OCI-LY7 (cell line): ENCODE measurements around the gene DQX1. TPM values are rescaled to one million over a fixed set of nuclear protein-coding genes. Genes with fewer than 3 reads are reported as not detected.
A peak's percentile ranks its signal among the peaks of the same experiment; 100 is the strongest.

Source experiments
- BruUV-seq: library from RNA; stranded (reverse); fragments of 400-500 nt; replicated peaks from 2 replicates; lab custom pipeline; 2021; lab: Mats Ljungman, UMichigan
- CTCF ChIA-PET: fragments of 300-600 bp; sonication (Branson Sonifier 250); formaldehyde crosslinking; loops from one replicate; lab custom pipeline; 2022; ENCODE audit warnings: antibody characterized with exemption; ENCODE audit not compliant: unreplicated experiment; lab: Charles Lee
- POLR2A ChIA-PET: fragments of 300-600 bp; sonication (Branson Sonifier 250); formaldehyde crosslinking; loops from one replicate; lab custom pipeline; 2022; ENCODE audit warnings: antibody characterized with exemption; lab: Charles Lee
- DNase-seq: peaks from one replicate; pipeline ENCODE4 v3.0.0-alpha.2; 2015; ENCODE audit warnings: low spot score
- H2AFZ ChIP-seq: fragments of 200-600 bp; sonication (generic), shearing (Covaris generic); 2 replicates; pipeline ENCODE4 v1.6.1; 2014; ENCODE audit warnings: mild to moderate bottlenecking, antibody characterized with exemption, low read length, moderate library complexity
- H3K27ac ChIP-seq: fragments of 200-600 bp; sonication (generic); 2 replicates; pipeline ENCODE4 v1.5.1; 2014; ENCODE audit warnings: mixed run types, low read depth, mild to moderate bottlenecking, moderate library complexity, low read length, inconsistent platforms; ENCODE audit not compliant: poor library complexity, severe bottlenecking
- H3K36me3 ChIP-seq: fragments of 200-600 bp; sonication (generic); 2 replicates; pipeline ENCODE4 v1.6.1; 2014; ENCODE audit warnings: mild to moderate bottlenecking, antibody characterized with exemption, low read length, moderate library complexity, mixed read lengths; ENCODE audit not compliant: insufficient read depth
- H3K4me1 ChIP-seq: fragments of 200-600 bp; sonication (generic); 2 replicates; pipeline ENCODE4 v1.5.1; 2014; ENCODE audit warnings: mild to moderate bottlenecking, low read length; ENCODE audit not compliant: insufficient read depth, poor library complexity, severe bottlenecking
- H3K4me2 ChIP-seq: fragments of 200-600 bp; sonication (generic); 2 replicates; pipeline ENCODE4 v1.6.1; 2014; ENCODE audit warnings: mild to moderate bottlenecking, low read length
- H3K4me3 ChIP-seq: fragments of 200-600 bp; sonication (generic); 2 replicates; pipeline ENCODE4 v1.5.1; 2014; ENCODE audit warnings: mild to moderate bottlenecking, low read depth, low read length; ENCODE audit not compliant: poor library complexity, severe bottlenecking
- H3K79me2 ChIP-seq: fragments of 200-600 bp; sonication (generic); 2 replicates; pipeline ENCODE4 v1.6.1; 2016; ENCODE audit warnings: low read depth, mild to moderate bottlenecking, low read length, moderate library complexity, mixed read lengths; ENCODE audit not compliant: insufficient read depth
- H3K9me2 ChIP-seq: fragments of 200-600 bp; sonication (generic); 2 replicates; pipeline ENCODE4 v1.6.1; 2016; ENCODE audit warnings: mild to moderate bottlenecking, low read length, mixed read lengths; ENCODE audit not compliant: insufficient read depth
- H3K9me3 ChIP-seq: fragments of 200-600 bp; sonication (generic); 2 replicates; pipeline ENCODE4 v1.6.1; 2014; ENCODE audit warnings: mild to moderate bottlenecking, mixed run types, low read length, mixed read lengths
- H4K20me1 ChIP-seq: fragments of 200-600 bp; sonication (generic); 2 replicates; pipeline ENCODE4 v1.6.1; 2014; ENCODE audit warnings: mild to moderate bottlenecking, antibody characterized with exemption, low read length, moderate library complexity, mixed read lengths; ENCODE audit not compliant: insufficient read depth
- CTCF ChIP-seq: fragments of 200-600 bp; sonication (generic); conservative IDR thresholded peaks from 2 replicates; pipeline ENCODE4 v1.5.1; 2014; ENCODE audit warnings: mild to moderate bottlenecking, antibody characterized with exemption, low read length, moderate library complexity, mixed read lengths
- EZH2phosphoT487 ChIP-seq: fragments of 200-600 bp; sonication (generic); IDR thresholded peaks from 2 replicates; pipeline ENCODE4 v1.6.1; 2018; ENCODE audit warnings: low read depth, borderline replicate concordance, mild to moderate bottlenecking, mixed run types, antibody characterized with exemption, low read length, moderate library complexity, mixed read lengths
- intact Hi-C: fragments of 100-400 bp; cut with micrococcal nuclease; formaldehyde crosslinking; loops from one replicate; pipeline ENCODE4 v1.10.0; 2022; ENCODE audit not compliant: unreplicated experiment
- total RNA-seq, 2 experiments: library from RNA; depleted of rRNA in 1 of 2; stranded (reverse); fragments of >200 nt in 1 of 2; shearing (Covaris generic) in 1 of 2; gene quantifications; 2 replicates each; pipeline ENCODE4 v1.2.3, GENCODE V29; 2014 to 2022

Gene DQX1
- total RNA-seq, 2 experiments from 2014 or later, result 0.32 to 0.76 TPM

GRCh38 chr2:74530239-74531187 is 4.5 kb upstream of the DQX1 start:
- CTCF ChIA-PET, result interaction anchor here (0.6 to 3.6 kb wide), 5 partner anchors 24 to 60 kb away, joined by 3 to 18 read pairs (median 4); partner anchors contain the start of genes CCDC142 and TTC31
- Histone ChIP-seq H4K20me1 (peaks cover 5% of the 10 kb centered on the region; the same call in 1 of the 2 replicates), H3K4me2 (peak overlapping the region; percentile 85), H3K9me2 (no peaks in the 10 kb centered on the region), H3K79me2 (peaks cover 37% of the 10 kb centered on the region), H3K9me3 (no peaks in the 10 kb centered on the region), H3K4me1 (peaks cover 33% of the 10 kb centered on the region), H3K36me3 (peaks cover 64% of the 10 kb centered on the region), H3K4me3 (peak overlapping the region; percentile 98), H2AFZ (peak overlapping the region; percentile 77), H3K27ac (peak overlapping the region; percentile 67)
- intact Hi-C loops, result loop anchor here (1.0 kb wide), 1 partner anchor 57 kb away; no protein-coding TSS in a partner anchor
- TF ChIP-seq EZH2phosphoT487, result no peak
- TF ChIP-seq CTCF, result no peak
- peak; percentile 60 for DNase-seq
- BruUV-seq, result no TSS peak
- POLR2A ChIA-PET, result interaction anchor here (0.5 to 2.6 kb wide), 11 partner anchors 8 to 56 kb away, joined by 3 to 14 read pairs (median 4); partner anchors contain the start of genes CCDC142 and TTC31

- intact Hi-C loops, result loop anchor here (1.0 kb wide), 5 partner anchors 22 to 108 kb away; partner anchors contain the start of genes C2orf81, PCGF1, TTC31 and WDR54
- Histone ChIP-seq H3K4me1 (peaks cover 33% of the 10 kb centered on the region), H4K20me1 (peaks cover 5% of the 10 kb centered on the region; the same call in 1 of the 2 replicates), H3K4me2 (peak within 1 kb of the TSS; percentile 95), H3K79me2 (peaks cover 37% of the 10 kb centered on the region), H2AFZ (peak within 1 kb of the TSS; percentile 77), H3K4me3 (peak within 1 kb of the TSS; percentile 98), H3K27ac (peak within 1 kb of the TSS; percentile 67), H3K9me2 (no peaks in the 10 kb centered on the region), H3K9me3 (no peaks in the 10 kb centered on the region), H3K36me3 (peaks cover 70% of the 10 kb centered on the region)
- ChIA-PET CTCF (interaction anchor here (3.6 kb wide), 1 partner anchor 47 kb away, joined by 18 read pairs; the partner anchor contains the start of genes CCDC142 and TTC31), POLR2A (interaction anchor here (0.6 to 2.6 kb wide), 9 partner anchors 20 to 66 kb away, joined by 3 to 14 read pairs (median 4); partner anchors contain the start of genes CCDC142, MRPL53 and TTC31)
- TF ChIP-seq CTCF, result no peak
- no peak for TF ChIP-seq EZH2phosphoT487
- no TSS peak for BruUV-seq
- peak; percentile 99 for DNase-seq
Observed at GRCh38 chr2:74529357-74530238, 3.6 kb upstream of the DQX1 start, which contains the start of the genes AUP1 and HTRA2. Gene AUP1, minus strand, starts transcription at chr2:74529706. Its CDS starts 77 bp downstream, at chr2:74529629. Gene HTRA2, plus strand, starts transcription at chr2:74529933. Its CDS starts 74 bp downstream, at chr2:74530007.
